ENCODE measurements around the gene OR2A7. TPM values are rescaled to one million over a fixed set of nuclear protein-coding genes. Genes with fewer than 3 reads are reported as not detected.

OR2A7 gene
- polyA plus RNA-seq, 1 of the 3 experiments (the other 2 are of a cell fraction) = not detected

Other genes starting within 250 kb of the OR2A7 start
- not detected in 2 replicates for gene OR2A5, start 215.8 kb downstream of the OR2A7 start, polyA plus RNA-seq (2012; rRNA removed)
- gene OR2A25, start 195.0 kb downstream of the OR2A7 start, polyA plus RNA-seq (2012; rRNA removed) = not detected in 2 replicates
- not detected in 2 replicates for gene OR2A12, start 178.5 kb downstream of the OR2A7 start, polyA plus RNA-seq (2012; rRNA removed)
- gene OR2A2, start 155.2 kb downstream of the OR2A7 start, polyA plus RNA-seq (2012; rRNA removed) = not detected in 2 replicates
- gene OR2A14, start 141.6 kb downstream of the OR2A7 start, polyA plus RNA-seq (2012; rRNA removed) = not detected in 2 replicates
- gene CTAGE4, start 81.3 kb downstream of the OR2A7 start, polyA plus RNA-seq (2012; rRNA removed) = not detected in 2 replicates
- 0.02 TPM in 1 of 2 replicates, not detected in the other for gene ARHGEF35, start 69.0 kb downstream of the OR2A7 start, polyA plus RNA-seq (2012; rRNA removed)
- gene OR2A42, start 25.2 kb downstream of the OR2A7 start, polyA plus RNA-seq (2012; rRNA removed) = not detected in 2 replicates
- not detected in 2 replicates for gene CTAGE8, start 4.5 kb upstream of the OR2A7 start, polyA plus RNA-seq (2012; rRNA removed)
- not detected in 2 replicates for gene OR2A1, start 47.6 kb upstream of the OR2A7 start, polyA plus RNA-seq (2012; rRNA removed)
- gene ARHGEF5, start 90.6 kb upstream of the OR2A7 start, polyA plus RNA-seq (2012; rRNA removed) = 0.02 and 0.07 TPM in 2 replicates
- gene NOBOX, start 138.9 kb upstream of the OR2A7 start, polyA plus RNA-seq (2012; rRNA removed) = not detected in 2 replicates